ENCODE measurements around the gene CRX. TPM values are rescaled to one million over a fixed set of nuclear protein-coding genes. Genes with fewer than 3 reads are reported as not detected.
A peak's percentile ranks its signal among the peaks of the same experiment; 100 is the strongest.

Gene CRX
- 0.13 and 0.15 TPM in 2 replicates for total RNA-seq (2021)
- long read RNA-seq = 0 reads

DNA sequence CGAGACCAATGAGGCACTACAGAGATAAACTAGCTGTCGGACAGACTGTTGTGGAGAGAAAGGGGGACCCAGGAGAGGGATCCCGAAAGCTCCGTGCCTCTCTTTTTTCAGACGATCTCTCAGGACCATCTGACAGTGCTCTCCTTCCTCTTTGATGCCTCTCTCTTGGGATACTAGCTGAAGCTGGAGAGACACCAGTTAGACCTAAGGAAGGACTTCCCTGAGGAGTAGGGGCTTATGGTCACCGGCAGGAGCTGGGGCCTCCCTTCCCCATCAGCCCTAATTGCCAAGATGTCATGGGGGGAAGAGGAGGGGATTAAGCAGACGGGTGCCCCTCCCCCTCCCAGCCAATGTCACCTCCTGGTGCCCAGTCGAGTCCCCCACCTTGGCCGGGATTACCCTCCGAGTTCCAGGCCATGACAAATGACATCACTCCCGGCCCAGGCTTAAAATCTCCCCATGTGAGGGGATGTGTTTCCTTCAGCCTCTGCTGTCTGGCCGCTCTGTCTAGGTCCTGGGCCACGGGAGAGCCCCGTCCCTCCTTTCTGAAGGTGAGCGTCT is at the start of gene CRX:
Gene CRX, plus strand, starts transcription at position 478 of the 561 bp plus-strand sequence. CDS start 12,507 bp downstream, outside the sequence.
- peaks cover 8% of the 10 kb centered on the region for H3K27me3 Mint-ChIP-seq (ENCODE audit: low read depth)
- Histone ChIP-seq H3K56ac (ENCODE audit: insufficient read length, low read depth, low read length) (no peak within 1 kb of the TSS), H3K23me2 (ENCODE audit: insufficient read length, low read depth, low read length, poor library complexity, severe bottlenecking) (no peaks in the 10 kb centered on the region), H3K4ac (ENCODE audit: low read depth, low read length) (no peak within 1 kb of the TSS), H2AFZ (ENCODE audit: low read length) (no peak within 1 kb of the TSS), H2AK5ac (ENCODE audit: insufficient read length, low read length) (no peak within 1 kb of the TSS), H3T11ph (ENCODE audit: low read length) (no peak within 1 kb of the TSS), H2BK12ac (ENCODE audit: insufficient read length, low read depth, low read length) (no peak within 1 kb of the TSS), H2BK120ac (ENCODE audit: low read depth, low read length, poor library complexity, severe bottlenecking) (no peak within 1 kb of the TSS), H3K27ac (ENCODE audit: insufficient read length, low read depth, low read length) (no peak within 1 kb of the TSS), H3K18ac (ENCODE audit: insufficient read length, low read depth, low read length) (no peak within 1 kb of the TSS), H3K4me1 (ENCODE audit: insufficient read depth, low read length) (no peaks in the 10 kb centered on the region), H4K8ac (replicated peaks; ENCODE audit: insufficient read length, low read depth, low read length) (no peak within 1 kb of the TSS), H3K79me2 (ENCODE audit: insufficient read depth, low read length) (no peaks in the 10 kb centered on the region), H3K4me2 (ENCODE audit: insufficient read depth, insufficient read length, low read length) (no peak within 1 kb of the TSS), H3K14ac (ENCODE audit: insufficient read depth, low read length) (no peak within 1 kb of the TSS; the same call in 1 of the 2 replicates), H3K23ac (ENCODE audit: insufficient read length, low read depth, low read length) (no peak within 1 kb of the TSS), H4K91ac (ENCODE audit: insufficient read length, low read depth, low read length) (no peak within 1 kb of the TSS), H3K27me3 (ENCODE audit: insufficient read depth, low read length) (no peaks in the 10 kb centered on the region), H3K79me1 (ENCODE audit: insufficient read depth, low read depth, low read length, poor library complexity, severe bottlenecking) (no peaks in the 10 kb centered on the region), H4K20me1 (ENCODE audit: control insufficient read depth, insufficient read depth, insufficient read length) (no peaks in the 10 kb centered on the region), H4K5ac (ENCODE audit: insufficient read length, low read depth, low read length) (no peak within 1 kb of the TSS), H3K9me3 (ENCODE audit: control insufficient read depth, low read depth, low read length) (no peaks in the 10 kb centered on the region), H2BK5ac (ENCODE audit: insufficient read length, low read length) (no peak within 1 kb of the TSS), H3K9ac (ENCODE audit: extremely low read depth, insufficient read length, low read length) (no peak within 1 kb of the TSS), H2BK15ac (ENCODE audit: low read depth, low read length) (no peak within 1 kb of the TSS), H2BK20ac (ENCODE audit: low read depth, low read length, poor library complexity, severe bottlenecking) (no peak within 1 kb of the TSS)
- H3K4me1 Mint-ChIP-seq = peaks cover 40 to 46% of the 10 kb centered on the region in 2 experiments
- peak within 1 kb of the TSS in 2 of 3 experiments; percentile 52 to 95; a peak in 5 of 7 replicates for H3K27ac Mint-ChIP-seq
- peaks cover 4% of the 10 kb centered on the region in 2 experiments; a peak in 3 of 5 replicates for H3K9me3 Mint-ChIP-seq
- H3K4me3 Mint-ChIP-seq = peak within 1 kb of the TSS in 1 of 2 experiments; percentile 66; a peak in 2 of 5 replicates
- peaks cover 0 to 6% (median 0%) of the 10 kb centered on the region in 3 experiments; a peak in 1 of 7 replicates for H3K36me3 Mint-ChIP-seq (ENCODE audit: insufficient read depth in 1 of 3, low read depth in 3 of 3)
- no peak for DNase-seq
- TF ChIP-seq, protein P1, sequence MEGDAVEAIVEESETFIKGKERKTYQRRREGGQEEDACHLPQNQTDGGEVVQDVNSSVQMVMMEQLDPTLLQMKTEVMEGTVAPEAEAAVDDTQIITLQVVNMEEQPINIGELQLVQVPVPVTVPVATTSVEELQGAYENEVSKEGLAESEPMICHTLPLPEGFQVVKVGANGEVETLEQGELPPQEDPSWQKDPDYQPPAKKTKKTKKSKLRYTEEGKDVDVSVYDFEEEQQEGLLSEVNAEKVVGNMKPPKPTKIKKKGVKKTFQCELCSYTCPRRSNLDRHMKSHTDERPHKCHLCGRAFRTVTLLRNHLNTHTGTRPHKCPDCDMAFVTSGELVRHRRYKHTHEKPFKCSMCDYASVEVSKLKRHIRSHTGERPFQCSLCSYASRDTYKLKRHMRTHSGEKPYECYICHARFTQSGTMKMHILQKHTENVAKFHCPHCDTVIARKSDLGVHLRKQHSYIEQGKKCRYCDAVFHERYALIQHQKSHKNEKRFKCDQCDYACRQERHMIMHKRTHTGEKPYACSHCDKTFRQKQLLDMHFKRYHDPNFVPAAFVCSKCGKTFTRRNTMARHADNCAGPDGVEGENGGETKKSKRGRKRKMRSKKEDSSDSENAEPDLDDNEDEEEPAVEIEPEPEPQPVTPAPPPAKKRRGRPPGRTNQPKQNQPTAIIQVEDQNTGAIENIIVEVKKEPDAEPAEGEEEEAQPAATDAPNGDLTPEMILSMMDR (conservative IDR thresholded peaks at IDR 0.05) = no peak
- WGBS (ENCODE audit: extremely low coverage, insufficient read length, low lambda C conversion rate) = no CpG with 5 or more reads among the region's 15 CpGs
